HL-60 (cell line): Measurements from ENCODE around the gene FABP6.
A peak's percentile ranks its signal among the peaks of the same experiment; 100 is the strongest.

Experiments
- DNase-seq, 2 experiments: peaks; one replicate each; pipeline ENCODE4 v3.0.0-alpha.2; 2010 to 2020; ENCODE audit warnings: low read depth in 1 of 2, low spot score in 1 of 2
- H3K27ac ChIP-seq: fragments of 250-450 bp; sonication (Bioruptor Pico); replicated peaks from 2 replicates; pipeline ENCODE4 v1.5.1; 2020; ENCODE audit warnings: mild to moderate bottlenecking, moderate library complexity
- H3K27me3 ChIP-seq: fragments of 250-450 bp; sonication (Bioruptor Pico); 2 replicates; pipeline ENCODE4 v1.5.1; 2021; ENCODE audit warnings: mild to moderate bottlenecking, moderate library complexity; ENCODE audit not compliant: insufficient read depth, poor library complexity, severe bottlenecking
- H3K4me3 ChIP-seq: replicated peaks from 2 replicates; pipeline ENCODE4 v1.5.1; 2011; ENCODE audit warnings: mild to moderate bottlenecking, control low read depth, low read length; ENCODE audit not compliant: insufficient read depth
- CTCF ChIP-seq: IDR thresholded peaks from one replicate; pipeline ENCODE4 v1.5.1; 2011; ENCODE audit warnings: low read length, control low read depth, inconsistent platforms; ENCODE audit not compliant: insufficient read depth
- GABPA ChIP-seq: IDR thresholded peaks from 2 replicates; pipeline ENCODE4 v1.6.1; 2012; ENCODE audit warnings: low read depth
- POLR2AphosphoS5 ChIP-seq: IDR thresholded peaks from 2 replicates; pipeline ENCODE4 v1.6.1; 2012; ENCODE audit warnings: low read depth
- REST ChIP-seq: IDR thresholded peaks from 2 replicates; pipeline ENCODE4 v1.6.1; 2012; ENCODE audit warnings: low read depth; ENCODE audit not compliant: insufficient replicate concordance
- SPI1 ChIP-seq: IDR thresholded peaks from 2 replicates; pipeline ENCODE4 v1.6.1; 2012; ENCODE audit warnings: low read depth, mild to moderate bottlenecking, borderline replicate concordance

Gene FABP6

DNA sequence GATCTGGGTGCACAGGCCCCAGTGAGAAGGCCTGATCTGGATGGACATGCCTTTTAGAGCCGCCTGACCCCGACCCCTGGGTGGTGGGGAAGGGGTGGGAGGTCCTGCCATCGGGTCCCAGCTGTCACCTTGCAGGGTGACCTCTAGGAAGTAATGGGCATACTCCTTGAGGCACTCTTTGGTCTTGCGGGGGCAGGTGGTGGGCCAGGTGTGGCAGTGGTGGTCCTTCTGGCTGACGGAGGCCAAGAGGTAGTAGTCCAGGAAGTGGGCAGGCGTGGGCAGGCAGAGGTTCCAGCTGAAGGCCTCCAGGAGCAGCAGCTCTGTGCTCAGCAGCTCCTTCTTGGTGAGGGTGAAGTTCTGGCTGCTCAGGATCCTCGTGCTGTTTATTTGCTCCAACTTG, 30.0 kb downstream of the FABP6 start:
- no peak overlapping the region for H3K27ac ChIP-seq
- no peaks in the 10 kb centered on the region for H3K27me3 ChIP-seq
- H3K4me3 ChIP-seq, result no peak overlapping the region
- DNase-seq, result no peak
- TF ChIP-seq SPI1, result no peak
- no peak for TF ChIP-seq CTCF
- TF ChIP-seq POLR2AphosphoS5, result no peak
- no peak for TF ChIP-seq REST
- TF ChIP-seq GABPA, result no peak

DNA sequence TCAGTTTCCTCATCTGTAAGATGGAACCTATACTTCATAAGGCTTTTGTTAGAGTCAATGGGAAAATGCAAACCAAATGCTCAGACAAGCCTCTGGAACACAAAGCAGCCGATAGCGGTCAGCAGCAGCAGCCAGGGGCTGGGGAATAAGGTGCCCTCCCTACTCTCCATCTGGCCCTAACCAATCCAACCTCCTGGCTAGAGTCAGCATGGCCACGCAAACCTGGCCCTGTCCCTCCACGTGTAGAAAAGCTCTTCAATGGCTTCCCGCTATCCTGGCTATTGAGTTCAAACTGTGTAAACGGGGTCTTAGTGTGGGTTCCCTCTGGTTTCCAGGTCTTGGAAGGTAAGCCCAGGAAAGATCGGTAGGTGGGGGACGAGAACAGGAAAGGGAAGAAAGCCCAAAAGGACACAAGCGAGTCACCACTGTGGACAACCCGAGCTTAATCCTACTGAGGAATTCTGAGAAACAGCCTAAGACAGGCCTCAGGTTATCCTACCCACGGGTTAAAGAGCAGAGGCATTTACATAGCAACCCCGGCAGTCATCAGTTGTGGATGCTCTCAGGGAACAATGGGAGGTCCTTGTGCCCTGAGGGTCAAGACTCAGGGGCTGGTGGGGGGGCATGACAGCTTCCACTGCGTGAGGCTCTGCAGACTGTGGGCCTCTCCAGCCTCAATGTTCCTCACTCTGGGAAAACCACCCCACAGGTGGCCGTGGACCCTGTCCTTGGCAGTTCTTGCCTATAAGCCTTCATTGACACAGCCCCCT, 30.9 kb downstream of the FABP6 start:
- TF ChIP-seq CTCF, result no peak
- no peak for TF ChIP-seq SPI1
- no peak for TF ChIP-seq POLR2AphosphoS5
- TF ChIP-seq REST, result no peak
- TF ChIP-seq GABPA, result no peak
- no peaks in the 10 kb centered on the region for H3K27me3 ChIP-seq
- no peak overlapping the region for H3K4me3 ChIP-seq
- DNase-seq, result no peak
- no peak overlapping the region for H3K27ac ChIP-seq

DNA sequence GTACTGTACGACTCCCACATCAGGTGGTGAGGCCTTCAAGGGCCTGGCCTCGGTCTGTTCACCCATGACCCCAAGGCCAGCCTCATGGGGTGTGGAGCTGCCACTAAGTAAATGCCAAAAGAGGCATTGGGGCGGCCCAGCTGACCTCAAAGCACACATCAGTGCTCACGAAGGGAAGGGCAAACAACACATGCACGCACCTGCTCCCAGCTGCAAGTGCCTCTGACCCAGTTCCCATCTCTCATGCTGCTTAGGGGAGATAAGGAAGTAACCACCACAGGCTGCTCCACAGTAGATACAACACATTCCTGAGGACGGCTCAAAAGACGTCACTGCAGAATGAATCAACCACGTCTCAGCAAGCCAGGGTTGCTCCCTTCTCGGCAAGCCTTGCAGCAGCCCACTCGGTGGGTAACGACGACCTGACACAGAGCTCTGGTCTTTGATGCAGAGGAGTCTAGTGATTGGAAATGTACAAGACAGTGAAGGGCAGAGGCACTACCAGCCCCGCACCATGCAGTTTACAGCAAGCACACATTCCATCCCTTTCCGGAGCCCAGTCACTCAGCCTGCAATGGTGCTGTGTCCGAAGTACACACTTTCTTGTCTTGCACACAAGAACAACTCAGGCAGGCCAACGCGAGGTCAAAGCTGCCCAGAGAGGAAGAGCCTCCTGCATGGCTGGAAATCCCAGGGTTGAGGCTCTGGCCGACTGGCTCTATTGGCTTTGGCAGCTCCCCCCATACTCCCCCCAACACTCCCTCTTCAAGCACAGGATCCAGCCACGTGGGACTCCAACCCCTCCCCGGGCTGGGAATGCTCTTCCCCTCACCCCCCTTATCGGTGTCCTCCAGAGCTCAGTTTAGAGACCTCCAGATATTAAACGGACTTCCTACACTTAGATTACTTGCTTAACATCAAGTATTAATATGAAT, 31.8 kb downstream of the FABP6 start:
- DNase-seq, result peak; percentile 25 to 50
- peak; percentile 33; the same call in 1 of the 2 replicates for TF ChIP-seq POLR2AphosphoS5
- TF ChIP-seq SPI1, result no peak
- Histone ChIP-seq H3K27ac (no peak overlapping the region), H3K27me3 (no peaks in the 10 kb centered on the region), H3K4me3 (no peak overlapping the region)
